Mesenchymal stem cell (in vitro differentiated cells and primary cell): ENCODE results near the gene PCDHB4.
"Not testable (repeated sequence)": the region's sequence is repeated elsewhere in the genome, so short reads cannot be mapped to it uniquely, and the experiment has no call there.

Experiments
- DNase-seq: peaks from one replicate; pipeline ENCODE4 v3.0.0-alpha.2; 2013
- H2AFZ ChIP-seq: one replicate; pipeline ENCODE4 v1.6.1; 2013; ENCODE audit warnings: low read depth, mild to moderate bottlenecking, control low read depth, inconsistent platforms, low read length, moderate library complexity
- H2AK5ac ChIP-seq: 2 replicates; pipeline ENCODE4 v1.6.1; 2013; ENCODE audit warnings: low read length, moderate library complexity, mild to moderate bottlenecking, inconsistent platforms; ENCODE audit not compliant: severe bottlenecking
- H2BK120ac ChIP-seq: one replicate; pipeline ENCODE4 v1.6.1; 2013; ENCODE audit warnings: low read depth, mild to moderate bottlenecking, inconsistent platforms, low read length, moderate library complexity
- H2BK12ac ChIP-seq, 2 experiments: one replicate each; pipeline ENCODE4 v1.6.1; 2013; ENCODE audit warnings: inconsistent platforms in 2 of 2, low read length in 2 of 2, mild to moderate bottlenecking in 2 of 2, moderate library complexity in 2 of 2, control low read depth in 1 of 2
- H2BK15ac ChIP-seq: one replicate; pipeline ENCODE4 v1.6.1; 2013; ENCODE audit warnings: mild to moderate bottlenecking, low read depth, inconsistent platforms; ENCODE audit not compliant: poor library complexity, severe bottlenecking
- H2BK5ac ChIP-seq: 2 replicates; pipeline ENCODE4 v1.6.1; 2013; ENCODE audit warnings: low read depth, mild to moderate bottlenecking, low read length, control low read depth, inconsistent platforms; ENCODE audit not compliant: poor library complexity, severe bottlenecking
- H3K14ac ChIP-seq, 2 experiments: one replicate each; pipeline ENCODE4 v1.6.1; 2013; ENCODE audit warnings: inconsistent platforms in 2 of 2, low read length in 2 of 2, control low read depth in 1 of 2, mild to moderate bottlenecking in 1 of 2, moderate library complexity in 1 of 2
- H3K18ac ChIP-seq, 2 experiments: one replicate each; pipeline ENCODE4 v1.6.1; 2013; ENCODE audit warnings: inconsistent platforms in 2 of 2, low read length in 2 of 2, control low read depth in 1 of 2, low read depth in 1 of 2, mild to moderate bottlenecking in 1 of 2
- H3K23ac ChIP-seq, 2 experiments: one replicate each; pipeline ENCODE4 v1.6.1; 2013; ENCODE audit warnings: inconsistent platforms in 2 of 2, low read length in 2 of 2, mild to moderate bottlenecking in 2 of 2, moderate library complexity in 2 of 2, control low read depth in 1 of 2
- H3K27ac ChIP-seq: 2 replicates; pipeline ENCODE4 v1.5.1; 2013; ENCODE audit warnings: mild to moderate bottlenecking, moderate library complexity, low read length, control low read depth, inconsistent platforms; ENCODE audit not compliant: poor library complexity, severe bottlenecking
- H3K27me3 ChIP-seq, 2 experiments: 2 replicates each; pipeline versions ENCODE4 v1.6.1 to v1.7.0; 2013; ENCODE audit warnings: low read length in 2 of 2, mild to moderate bottlenecking in 2 of 2, moderate library complexity in 2 of 2, control low read depth in 1 of 2, inconsistent platforms in 1 of 2; ENCODE audit not compliant: control insufficient read depth in 1 of 2, insufficient read depth in 1 of 2
- H3K36me3 ChIP-seq, 2 experiments: 2 replicates each; pipeline versions ENCODE4 v1.6.1 to v1.7.0; 2013; ENCODE audit warnings: low read length in 2 of 2, control low read depth in 1 of 2, inconsistent platforms in 1 of 2, low read depth in 1 of 2, mild to moderate bottlenecking in 1 of 2; ENCODE audit not compliant: insufficient read depth in 2 of 2, control insufficient read depth in 1 of 2
- H3K4ac ChIP-seq, 2 experiments: one replicate each; pipeline ENCODE4 v1.6.1; 2013; ENCODE audit warnings: inconsistent platforms in 2 of 2, low read length in 2 of 2, mild to moderate bottlenecking in 2 of 2, moderate library complexity in 2 of 2, control low read depth in 1 of 2, low read depth in 1 of 2
- H3K4me1 ChIP-seq: 2 replicates; pipeline ENCODE4 v1.6.1; 2013; ENCODE audit warnings: low read depth, low read length, control low read depth; ENCODE audit not compliant: control insufficient read depth, insufficient read depth
- H3K4me2 ChIP-seq: 2 replicates; pipeline ENCODE4 v1.6.1; 2013; ENCODE audit warnings: low read length, mild to moderate bottlenecking, inconsistent platforms; ENCODE audit not compliant: poor library complexity, severe bottlenecking
- H3K4me3 ChIP-seq, 2 experiments: 2 replicates each; pipeline versions ENCODE4 v1.5.1 to v1.7.0; 2013; ENCODE audit warnings: low read length in 2 of 2, mild to moderate bottlenecking in 2 of 2, control low read depth in 1 of 2, low read depth in 1 of 2; ENCODE audit not compliant: insufficient read depth in 1 of 2
- H3K79me1 ChIP-seq: replicated peaks from 2 replicates; pipeline ENCODE4 v1.6.1; 2013; ENCODE audit warnings: mild to moderate bottlenecking, control low read depth, low read length, inconsistent platforms; ENCODE audit not compliant: poor library complexity, severe bottlenecking
- H3K9ac ChIP-seq: 2 replicates; pipeline ENCODE4 v1.7.0; 2013; ENCODE audit warnings: mild to moderate bottlenecking, low read length, moderate library complexity
- H3K9me3 ChIP-seq: 2 replicates; pipeline ENCODE4 v1.7.0; 2013; ENCODE audit warnings: mild to moderate bottlenecking, low read length; ENCODE audit not compliant: control insufficient read depth
- H4K8ac ChIP-seq: one replicate; pipeline ENCODE4 v1.6.1; 2013; ENCODE audit warnings: inconsistent platforms, mild to moderate bottlenecking, low read length, moderate library complexity
- H4K91ac ChIP-seq: one replicate; pipeline ENCODE4 v1.6.1; 2013; ENCODE audit warnings: mild to moderate bottlenecking, low read length, inconsistent platforms
- WGBS: methylation state at CpG from one replicate; pipeline ENCODE4 v1.1.7; 2013; ENCODE audit warnings: mixed read lengths; 5-methylcytosine and 5-hydroxymethylcytosine counted together

Gene PCDHB4

GRCh38 chr5:141172381-141173204, 51.0 kb downstream of the PCDHB4 start, which contains the start of gene PCDHB7:
TSS of gene PCDHB7 (plus strand) at chr5:141172644. CDS start at chr5:141172836, 192 bp downstream.
- no peaks in the 10 kb centered on the region for H3K27me3 ChIP-seq
- 76% methylated on average over 20 of the region's 20 CpGs for WGBS
- H4K8ac ChIP-seq: no peak within 1 kb of the TSS
- H2AFZ ChIP-seq: no peak within 1 kb of the TSS
- H2BK5ac ChIP-seq: no peak within 1 kb of the TSS
- no peak within 1 kb of the TSS for H4K91ac ChIP-seq
- no peaks in the 10 kb centered on the region for H3K36me3 ChIP-seq
- no peak within 1 kb of the TSS for H3K18ac ChIP-seq
- H3K4ac ChIP-seq: no peak within 1 kb of the TSS
- no peak within 1 kb of the TSS for H3K4me2 ChIP-seq
- no peak within 1 kb of the TSS for H2BK120ac ChIP-seq
- no peak within 1 kb of the TSS for H2AK5ac ChIP-seq
- H3K23ac ChIP-seq: no peak within 1 kb of the TSS
- no peak within 1 kb of the TSS for H2BK12ac ChIP-seq
- peak within 1 kb of the TSS; percentile 55 for H3K9ac ChIP-seq
- no peak within 1 kb of the TSS for H3K14ac ChIP-seq
- H3K4me1 ChIP-seq: no peaks in the 10 kb centered on the region
- no peak within 1 kb of the TSS for H3K27ac ChIP-seq
- peaks cover 61% of the 10 kb centered on the region for H3K9me3 ChIP-seq
- peak within 1 kb of the TSS in 1 of 2 experiments; percentile 59 for H3K4me3 ChIP-seq
- no peaks in the 10 kb centered on the region for H3K79me1 ChIP-seq
- DNase-seq: peak; percentile 13
- H2BK15ac ChIP-seq: no peak within 1 kb of the TSS

GRCh38 chr5:141174291-141175104, 52.9 kb downstream of the PCDHB4 start:
- not testable (repeated sequence) for H2AFZ ChIP-seq, H3K36me3 ChIP-seq, H3K14ac ChIP-seq, H3K4me3 ChIP-seq, H3K27me3 ChIP-seq, H3K4me1 ChIP-seq, H3K27ac ChIP-seq, H4K91ac ChIP-seq, H3K18ac ChIP-seq, H3K79me1 ChIP-seq, H2BK120ac ChIP-seq, H3K9ac ChIP-seq, H4K8ac ChIP-seq, H3K23ac ChIP-seq, H3K4me2 ChIP-seq, H3K4ac ChIP-seq, H2BK5ac ChIP-seq, H2BK12ac ChIP-seq, H2AK5ac ChIP-seq, DNase-seq, H2BK15ac ChIP-seq
- H3K9me3 ChIP-seq: peaks cover 56% of the 10 kb centered on the region
- 94% methylated on average over 68 of the region's 79 CpGs for WGBS
